HG03457 (cell line): ENCODE measurements around the gene RAMAC.
"Not testable (repeated sequence)": the region's sequence is repeated elsewhere in the genome, so short reads cannot be mapped to it uniquely, and the experiment has no call there.

Experiments
- ATAC-seq: cut with Tn5 transposase; IDR thresholded peaks from one replicate; pipeline ENCODE4 v1.9.1; 2021; ENCODE audit warnings: moderate number of reproducible peaks; ENCODE audit not compliant: unreplicated experiment

Gene RAMAC

GRCh38 chr15:83012076-83012426 lies 26.0 kb downstream of the RAMAC start:
- no peak for ATAC-seq

GRCh38 chr15:83012636-83013035 lies 26.6 kb downstream of the RAMAC start:
- ATAC-seq, result no peak

- no peak for ATAC-seq
These were observed 28.2 kb downstream of the RAMAC start for GRCh38 chr15:83014205-83014653.

GRCh38 chr15:83015361-83015760 lies 29.4 kb downstream of the RAMAC start:
- ATAC-seq, result no peak

- ATAC-seq, result no peak
These were observed 30.9 kb downstream of the RAMAC start for GRCh38 chr15:83016906-83017305.

GRCh38 chr15:83018436-83018835 lies 32.4 kb downstream of the RAMAC start:
- no peak for ATAC-seq

- ATAC-seq, result no peak
These were observed 44.0 kb downstream of the RAMAC start for GRCh38 chr15:83030021-83030420.

- ATAC-seq, result not testable (repeated sequence)
These were observed 45.2 kb downstream of the RAMAC start for GRCh38 chr15:83031234-83031633.

- ATAC-seq, result no peak
These were observed 50.2 kb downstream of the RAMAC start for GRCh38 chr15:83036253-83036652.

GRCh38 chr15:83039206-83039605 lies 53.2 kb downstream of the RAMAC start:
- ATAC-seq, result no peak
